Loucy (cell line): ENCODE results near the gene ITGB1BP1.

Source experiments
- H2AFZ ChIP-seq: fragments of 200-600 bp; sonication (generic); 2 replicates; pipeline ENCODE4 v1.6.0; 2016; ENCODE audit warnings: antibody characterized with exemption, mild to moderate bottlenecking, low read length, moderate library complexity
- H3F3A ChIP-seq: fragments of 200-600 bp; 2 replicates; pipeline ENCODE4 v1.6.0; 2016; ENCODE audit warnings: antibody characterized with exemption, low read depth, mild to moderate bottlenecking
- H3K27me3 ChIP-seq: fragments of 200-600 bp; sonication (generic); 2 replicates; pipeline ENCODE4 v1.6.1; 2014; ENCODE audit warnings: low read length, mild to moderate bottlenecking; ENCODE audit not compliant: insufficient read depth, poor library complexity, severe bottlenecking
- H3K36me3 ChIP-seq: fragments of 200-600 bp; sonication (generic); 2 replicates; pipeline ENCODE4 v1.6.1; 2016; ENCODE audit warnings: low read length; ENCODE audit not compliant: insufficient read depth
- H3K4me1 ChIP-seq: fragments of 200-600 bp; sonication (generic); 2 replicates; pipeline ENCODE4 v1.5.1; 2014; ENCODE audit warnings: low read length, mild to moderate bottlenecking; ENCODE audit not compliant: insufficient read depth, poor library complexity, severe bottlenecking
- H3K4me2 ChIP-seq: fragments of 200-600 bp; sonication (generic); 2 replicates; pipeline ENCODE4 v1.6.0; 2014; ENCODE audit warnings: antibody characterized with exemption, low read length, low read depth, mild to moderate bottlenecking; ENCODE audit not compliant: poor library complexity, severe bottlenecking
- H3K4me3 ChIP-seq: fragments of 200-600 bp; sonication (generic); 2 replicates; pipeline ENCODE4 v1.5.1; 2014; ENCODE audit warnings: low read length, mild to moderate bottlenecking, mixed read lengths; ENCODE audit not compliant: poor library complexity, severe bottlenecking
- H3K79me2 ChIP-seq: fragments of 200-600 bp; sonication (generic); 2 replicates; pipeline ENCODE4 v1.6.1; 2014; ENCODE audit warnings: low read length; ENCODE audit not compliant: insufficient read depth
- H3K9ac ChIP-seq: fragments of 200-600 bp; sonication (generic); 2 replicates; pipeline ENCODE4 v1.6.0; 2014; ENCODE audit warnings: mild to moderate bottlenecking, low read depth, low read length, moderate library complexity; ENCODE audit not compliant: poor library complexity, severe bottlenecking
- H3K9me2 ChIP-seq: fragments of 200-600 bp; sonication (generic); replicated peaks from 2 replicates; pipeline ENCODE4 v1.6.1; 2016; ENCODE audit warnings: low read depth, low read length, mixed read lengths
- H3K9me3 ChIP-seq: fragments of 200-600 bp; sonication (generic); 2 replicates; pipeline ENCODE4 v1.6.1; 2014; ENCODE audit warnings: mild to moderate bottlenecking, antibody characterized with exemption, low read length, low read depth; ENCODE audit not compliant: insufficient read depth
- H4K20me1 ChIP-seq: fragments of 200-600 bp; sonication (generic); 2 replicates; pipeline ENCODE4 v1.6.0; 2014; ENCODE audit warnings: antibody characterized with exemption, low read length, mild to moderate bottlenecking; ENCODE audit not compliant: insufficient read depth, poor library complexity, severe bottlenecking
- EZH2phosphoT487 ChIP-seq: fragments of 200-600 bp; IDR thresholded peaks from 2 replicates; pipeline ENCODE4 v1.6.1; 2018; ENCODE audit warnings: antibody characterized with exemption, mild to moderate bottlenecking, moderate library complexity, borderline replicate concordance
- TF ChIP-seq, protein P1 (sequence below): fragments of 200-600 bp; sonication (generic); conservative IDR thresholded peaks from 2 replicates; pipeline ENCODE4 v1.5.1; 2014; ENCODE audit warnings: mild to moderate bottlenecking, antibody characterized with exemption, low read length

The ITGB1BP1 gene

DNA sequence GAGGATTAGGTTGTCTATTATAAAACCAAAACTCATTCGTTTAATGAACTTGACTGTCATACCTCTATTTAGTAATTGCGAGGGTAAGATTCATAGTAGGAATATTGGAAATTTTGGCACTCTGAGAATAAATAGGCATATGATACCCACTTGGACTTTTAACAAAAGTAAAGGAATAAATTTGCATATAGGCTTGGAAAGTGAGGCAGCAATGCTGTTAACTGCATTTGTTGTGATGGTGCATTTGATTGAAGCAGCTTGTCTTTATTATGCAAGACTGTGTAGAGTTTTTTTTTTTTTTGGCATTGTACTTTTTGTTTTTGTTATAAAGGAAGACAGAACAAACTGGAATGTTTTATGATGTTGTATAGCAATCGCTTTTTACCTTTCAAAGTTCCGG lies 18.9 kb downstream of the ITGB1BP1 start:
- no peak overlapping the region for H3K4me2 ChIP-seq
- H3K9ac ChIP-seq, result no peak overlapping the region
- no peak overlapping the region for H2AFZ ChIP-seq
- peaks cover 10% of the 10 kb centered on the region; the same call in 1 of the 2 replicates for H3K36me3 ChIP-seq
- H3K4me3 ChIP-seq, result no peak overlapping the region
- no peaks in the 10 kb centered on the region for H4K20me1 ChIP-seq
- no peaks in the 10 kb centered on the region for H3K27me3 ChIP-seq
- H3K4me1 ChIP-seq, result peaks cover 5% of the 10 kb centered on the region
- H3F3A ChIP-seq, result peaks cover 3% of the 10 kb centered on the region; the same call in 1 of the 2 replicates
- no peaks in the 10 kb centered on the region for H3K9me3 ChIP-seq
- no peaks in the 10 kb centered on the region for H3K79me2 ChIP-seq
- TF ChIP-seq, protein P1, sequence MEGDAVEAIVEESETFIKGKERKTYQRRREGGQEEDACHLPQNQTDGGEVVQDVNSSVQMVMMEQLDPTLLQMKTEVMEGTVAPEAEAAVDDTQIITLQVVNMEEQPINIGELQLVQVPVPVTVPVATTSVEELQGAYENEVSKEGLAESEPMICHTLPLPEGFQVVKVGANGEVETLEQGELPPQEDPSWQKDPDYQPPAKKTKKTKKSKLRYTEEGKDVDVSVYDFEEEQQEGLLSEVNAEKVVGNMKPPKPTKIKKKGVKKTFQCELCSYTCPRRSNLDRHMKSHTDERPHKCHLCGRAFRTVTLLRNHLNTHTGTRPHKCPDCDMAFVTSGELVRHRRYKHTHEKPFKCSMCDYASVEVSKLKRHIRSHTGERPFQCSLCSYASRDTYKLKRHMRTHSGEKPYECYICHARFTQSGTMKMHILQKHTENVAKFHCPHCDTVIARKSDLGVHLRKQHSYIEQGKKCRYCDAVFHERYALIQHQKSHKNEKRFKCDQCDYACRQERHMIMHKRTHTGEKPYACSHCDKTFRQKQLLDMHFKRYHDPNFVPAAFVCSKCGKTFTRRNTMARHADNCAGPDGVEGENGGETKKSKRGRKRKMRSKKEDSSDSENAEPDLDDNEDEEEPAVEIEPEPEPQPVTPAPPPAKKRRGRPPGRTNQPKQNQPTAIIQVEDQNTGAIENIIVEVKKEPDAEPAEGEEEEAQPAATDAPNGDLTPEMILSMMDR, result no peak
- TF ChIP-seq EZH2phosphoT487, result no peak
- H3K9me2 ChIP-seq, result no peaks in the 10 kb centered on the region

DNA sequence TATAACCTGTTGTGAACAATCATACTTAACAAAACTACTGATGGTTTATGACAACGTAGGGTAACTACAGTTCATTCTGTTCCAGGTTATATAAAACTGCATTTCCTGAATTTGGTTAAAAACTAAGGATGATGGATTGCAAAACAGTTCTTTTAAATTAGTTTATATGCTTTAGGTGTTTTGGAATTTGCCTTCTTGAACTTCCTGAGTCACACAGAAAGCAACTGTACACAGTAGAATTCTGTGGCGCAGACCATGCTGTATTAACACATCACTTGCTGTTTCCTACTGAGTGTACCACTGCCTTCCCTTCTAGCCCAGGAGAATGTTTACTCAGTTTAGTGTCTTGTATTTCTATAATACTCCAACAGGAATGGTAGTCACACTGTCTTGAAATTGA lies 19.4 kb downstream of the ITGB1BP1 start:
- Histone ChIP-seq H3K4me1 (peaks cover 7% of the 10 kb centered on the region), H3K9ac (no peak overlapping the region), H3K4me2 (no peak overlapping the region), H3K4me3 (no peak overlapping the region), H3K27me3 (no peaks in the 10 kb centered on the region), H3K36me3 (peaks cover 8% of the 10 kb centered on the region; the same call in 1 of the 2 replicates), H3F3A (peaks cover 3% of the 10 kb centered on the region; the same call in 1 of the 2 replicates), H3K79me2 (no peaks in the 10 kb centered on the region), H2AFZ (no peak overlapping the region), H3K9me2 (no peaks in the 10 kb centered on the region), H4K20me1 (no peaks in the 10 kb centered on the region), H3K9me3 (no peaks in the 10 kb centered on the region)
- TF ChIP-seq EZH2phosphoT487, result no peak
- TF ChIP-seq, protein P1, result no peak

DNA sequence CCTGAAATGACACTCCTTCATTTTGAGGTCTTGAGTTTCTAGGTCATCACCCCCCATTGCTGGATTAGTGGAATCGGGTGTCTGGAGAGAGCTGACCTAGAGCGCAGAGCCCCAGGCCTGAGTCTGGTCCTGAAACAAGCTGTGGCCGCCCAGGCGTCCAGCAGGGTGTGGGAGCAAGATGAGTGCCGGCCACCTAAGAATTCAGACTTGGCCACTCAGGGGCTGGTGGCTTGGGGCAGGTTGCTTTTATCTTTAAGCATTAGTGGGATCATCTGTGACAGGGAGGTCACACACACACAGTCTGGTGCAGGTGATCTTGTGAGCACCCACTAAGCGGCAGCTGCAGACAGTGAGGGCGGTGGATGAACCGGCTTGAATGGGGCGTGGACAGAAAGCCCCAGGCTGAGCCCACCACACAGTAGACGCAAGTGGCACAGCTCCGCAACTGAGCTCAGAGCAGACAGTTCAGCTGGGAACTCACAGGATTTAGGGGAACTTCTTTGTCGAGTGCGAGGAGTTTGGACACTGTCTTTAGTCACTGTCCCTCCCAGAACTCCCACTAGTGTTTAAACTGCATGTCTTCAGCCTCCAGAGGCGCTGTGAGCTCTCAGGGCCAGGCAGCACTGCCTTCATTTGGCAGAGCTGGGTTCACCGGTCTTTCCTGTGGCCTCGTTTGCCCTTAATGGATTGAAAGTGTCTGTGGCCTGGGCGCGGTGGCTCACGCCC lies 21.5 kb downstream of the ITGB1BP1 start:
- Histone ChIP-seq H3K9ac (no peak overlapping the region), H3K36me3 (peaks cover 8% of the 10 kb centered on the region; the same call in 1 of the 2 replicates), H4K20me1 (no peaks in the 10 kb centered on the region), H3K79me2 (no peaks in the 10 kb centered on the region), H3K27me3 (no peaks in the 10 kb centered on the region), H3K9me3 (no peaks in the 10 kb centered on the region), H3F3A (peaks cover 3% of the 10 kb centered on the region; the same call in 1 of the 2 replicates), H3K9me2 (no peaks in the 10 kb centered on the region), H2AFZ (no peak overlapping the region), H3K4me2 (no peak overlapping the region), H3K4me1 (peaks cover 7% of the 10 kb centered on the region), H3K4me3 (no peak overlapping the region)
- TF ChIP-seq, protein P1, result no peak
- TF ChIP-seq EZH2phosphoT487, result no peak
